ENCODE data around the gene HLA-DOA.

HLA-DOA gene

DNA sequence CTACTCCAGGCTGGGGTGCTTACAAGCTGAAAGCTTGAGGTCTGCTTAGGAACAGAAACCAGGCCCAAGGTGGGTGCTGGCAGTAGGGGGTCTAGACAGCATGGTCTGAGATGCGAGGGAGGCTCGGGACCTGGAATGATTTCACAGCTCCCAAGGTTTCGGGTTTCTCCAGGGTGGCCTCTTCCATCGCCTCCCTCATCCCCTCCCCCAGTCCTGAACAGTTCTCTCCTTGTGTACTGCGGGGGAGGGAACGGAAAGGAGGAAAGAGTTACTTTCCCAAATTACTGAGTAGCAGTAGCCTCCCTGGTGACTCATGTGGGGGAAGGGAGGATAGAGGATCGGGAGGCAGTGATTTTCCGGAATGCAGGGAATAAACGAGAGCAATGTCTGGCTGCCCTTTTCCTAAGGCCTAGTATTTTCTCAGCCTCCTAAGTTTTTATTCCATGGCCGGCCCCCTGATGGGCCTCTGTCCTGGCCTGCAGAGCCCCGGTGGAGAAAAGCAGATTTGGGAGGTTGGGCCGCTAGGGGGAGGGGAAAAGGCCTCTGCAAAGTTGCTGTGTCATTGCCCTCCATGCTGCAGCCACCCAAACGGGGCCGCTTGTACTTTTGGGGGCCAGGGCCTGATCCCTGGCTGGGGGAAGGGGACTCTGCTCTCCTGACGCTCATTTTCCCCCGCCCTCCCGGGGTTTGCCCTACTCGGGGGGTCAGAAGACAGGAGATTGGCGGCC is 39.5 kb downstream of the HLA-DOA start:
- no peak for DNase-seq (ENCODE audit: low read depth)
- TF ChIP-seq, protein P1, sequence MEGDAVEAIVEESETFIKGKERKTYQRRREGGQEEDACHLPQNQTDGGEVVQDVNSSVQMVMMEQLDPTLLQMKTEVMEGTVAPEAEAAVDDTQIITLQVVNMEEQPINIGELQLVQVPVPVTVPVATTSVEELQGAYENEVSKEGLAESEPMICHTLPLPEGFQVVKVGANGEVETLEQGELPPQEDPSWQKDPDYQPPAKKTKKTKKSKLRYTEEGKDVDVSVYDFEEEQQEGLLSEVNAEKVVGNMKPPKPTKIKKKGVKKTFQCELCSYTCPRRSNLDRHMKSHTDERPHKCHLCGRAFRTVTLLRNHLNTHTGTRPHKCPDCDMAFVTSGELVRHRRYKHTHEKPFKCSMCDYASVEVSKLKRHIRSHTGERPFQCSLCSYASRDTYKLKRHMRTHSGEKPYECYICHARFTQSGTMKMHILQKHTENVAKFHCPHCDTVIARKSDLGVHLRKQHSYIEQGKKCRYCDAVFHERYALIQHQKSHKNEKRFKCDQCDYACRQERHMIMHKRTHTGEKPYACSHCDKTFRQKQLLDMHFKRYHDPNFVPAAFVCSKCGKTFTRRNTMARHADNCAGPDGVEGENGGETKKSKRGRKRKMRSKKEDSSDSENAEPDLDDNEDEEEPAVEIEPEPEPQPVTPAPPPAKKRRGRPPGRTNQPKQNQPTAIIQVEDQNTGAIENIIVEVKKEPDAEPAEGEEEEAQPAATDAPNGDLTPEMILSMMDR (IDR thresholded peaks at IDR 0.05; ENCODE audit: control insufficient read depth, extremely low read depth, insufficient read depth) = 0 out of 2 replicates have a peak, but pooled peaks have one; percentile 11
- peak overlapping the region; percentile 84 for H3K4me3 ChIP-seq (ENCODE audit: low read depth, low read length)

DNA sequence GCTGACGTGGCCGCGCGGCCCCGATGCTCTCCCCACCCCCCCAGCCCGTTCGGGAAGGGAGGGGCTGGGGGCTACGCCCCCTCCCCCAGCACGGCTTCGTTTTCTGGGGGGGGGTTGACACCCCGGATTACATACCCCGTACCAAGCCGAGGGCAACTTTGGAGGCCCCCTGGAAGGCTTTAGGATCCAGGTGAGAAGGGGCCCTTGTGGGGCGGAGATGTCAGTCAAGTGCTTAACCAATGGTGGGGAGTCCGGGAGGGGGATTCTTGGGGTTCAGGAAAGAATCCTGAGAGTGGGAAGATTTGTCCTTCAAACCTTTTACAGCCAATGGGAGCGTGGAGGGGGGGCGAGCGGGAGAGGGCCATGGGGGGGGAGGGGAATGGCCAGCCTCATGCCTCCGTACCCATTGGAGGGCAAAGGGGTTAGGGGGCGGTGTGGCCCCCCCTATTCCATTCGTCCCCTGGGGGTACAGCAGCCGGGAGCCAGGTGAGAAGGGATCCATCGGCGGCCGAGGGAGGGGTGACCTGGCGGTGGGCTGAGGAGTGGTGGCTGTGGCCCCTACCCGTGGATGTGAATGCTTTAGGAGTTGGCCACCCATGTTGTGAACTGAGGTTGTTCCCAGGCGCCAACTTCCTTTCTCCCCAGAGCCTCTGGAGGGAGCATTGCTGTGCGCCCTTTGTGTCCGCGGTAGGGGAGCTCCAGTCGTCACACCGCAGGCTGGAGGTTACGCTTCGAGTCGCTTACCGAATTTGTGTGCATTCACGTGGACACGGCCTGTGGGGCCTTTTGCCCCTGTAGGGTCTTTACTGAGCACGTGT is 40.3 kb downstream of the HLA-DOA start:
- TF ChIP-seq, protein P1 (IDR thresholded peaks at IDR 0.05; ENCODE audit: control insufficient read depth, extremely low read depth, insufficient read depth) = no peak
- H3K4me3 ChIP-seq (ENCODE audit: low read depth, low read length) = peak overlapping the region; percentile 84
- no peak for DNase-seq (ENCODE audit: low read depth)

DNA sequence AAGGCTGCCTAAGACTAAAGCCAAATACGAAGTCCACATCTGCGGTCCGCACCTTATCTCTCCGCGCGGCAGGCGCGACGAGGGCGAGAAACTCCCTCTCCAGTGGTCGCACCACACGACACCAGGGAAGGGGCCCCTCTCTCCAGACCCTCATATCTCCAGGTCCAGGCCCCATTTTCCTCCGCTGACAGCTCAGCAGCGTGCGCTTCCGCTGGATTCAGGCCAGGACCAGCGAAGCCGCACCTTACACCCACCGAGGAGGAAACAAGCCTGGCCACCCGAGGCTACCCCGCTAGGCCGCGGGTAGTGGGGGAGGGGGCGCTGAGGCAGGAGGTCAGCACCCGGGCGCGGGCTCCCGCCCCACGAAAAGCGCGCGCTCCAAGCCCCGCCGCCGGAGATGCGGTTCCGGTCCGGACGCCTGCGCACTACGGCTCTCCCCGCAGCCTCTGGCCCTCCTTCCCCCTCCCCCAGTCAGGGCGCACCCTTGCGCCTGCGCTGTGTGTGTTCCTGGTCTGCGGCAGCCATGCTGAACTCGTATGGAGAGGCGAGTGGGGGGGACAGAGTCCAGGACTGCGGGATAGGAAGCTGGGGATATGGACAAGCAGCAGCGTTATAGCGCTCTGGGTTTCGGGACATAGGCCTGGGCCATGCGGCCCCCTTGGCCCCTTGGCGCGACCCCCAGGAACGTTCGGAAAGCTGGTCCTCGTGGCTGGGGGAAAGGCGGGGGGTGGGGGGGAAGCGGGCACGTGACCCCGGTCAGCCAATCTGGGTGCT is 41.1 kb downstream of the HLA-DOA start, which contains the start of gene BRD2:
TSS of gene BRD2 (plus strand) at position 502 of the 774 bp plus-strand sequence. CDS start 4,305 bp downstream, outside the sequence.
- TF ChIP-seq, protein P1 (IDR thresholded peaks at IDR 0.05; ENCODE audit: control insufficient read depth, extremely low read depth, insufficient read depth) = no peak
- peak within 1 kb of the TSS; percentile 84 for H3K4me3 ChIP-seq (ENCODE audit: low read depth, low read length)
- peak; percentile 88 for DNase-seq (ENCODE audit: low read depth)

DNA sequence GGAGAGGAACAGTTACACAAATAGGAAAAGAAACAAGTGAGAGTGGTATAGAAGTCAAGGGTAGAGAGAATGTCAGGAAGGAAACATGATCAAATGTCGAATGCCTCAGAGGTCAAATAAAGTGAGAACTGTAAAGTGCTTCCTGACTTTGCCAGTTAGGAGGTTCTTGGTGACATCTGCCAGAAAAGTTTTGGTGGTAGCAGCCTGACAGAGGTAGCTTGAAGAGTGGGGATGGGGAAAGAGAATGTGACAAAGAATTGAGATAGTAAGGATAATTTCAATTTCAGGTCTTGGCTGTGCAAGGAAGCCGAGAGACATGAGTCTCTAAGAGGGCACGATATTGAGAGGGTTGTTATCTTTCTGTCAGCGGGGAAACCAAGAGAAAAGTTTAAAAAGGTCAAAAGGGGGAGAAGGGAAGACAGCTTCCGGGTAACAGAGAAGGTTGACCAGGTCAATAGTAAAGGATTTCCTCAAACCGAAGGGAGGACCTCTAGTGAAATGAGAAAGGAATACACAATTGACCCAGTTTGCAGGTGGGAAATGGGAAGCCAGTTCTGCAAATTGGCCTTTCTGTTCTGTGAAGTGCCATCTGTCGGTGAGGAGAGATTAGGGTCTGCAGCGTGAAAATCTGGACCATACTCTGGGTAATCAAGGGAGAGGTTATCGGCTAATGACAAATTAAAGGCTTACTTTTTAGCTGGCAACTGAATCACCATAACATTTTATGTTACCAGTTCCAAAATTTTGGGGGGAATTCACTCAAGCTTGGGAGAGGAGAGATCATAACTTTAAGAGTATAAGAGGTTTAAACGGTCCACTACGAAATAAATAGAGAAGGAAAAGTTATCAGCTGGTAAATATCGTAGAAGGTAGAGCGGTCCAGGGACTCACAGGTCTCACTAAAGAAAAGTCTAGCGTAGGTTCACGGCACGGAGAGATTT is 42.0 kb downstream of the HLA-DOA start:
- TF ChIP-seq, protein P1 (IDR thresholded peaks at IDR 0.05; ENCODE audit: control insufficient read depth, extremely low read depth, insufficient read depth) = peak; percentile 63

DNA sequence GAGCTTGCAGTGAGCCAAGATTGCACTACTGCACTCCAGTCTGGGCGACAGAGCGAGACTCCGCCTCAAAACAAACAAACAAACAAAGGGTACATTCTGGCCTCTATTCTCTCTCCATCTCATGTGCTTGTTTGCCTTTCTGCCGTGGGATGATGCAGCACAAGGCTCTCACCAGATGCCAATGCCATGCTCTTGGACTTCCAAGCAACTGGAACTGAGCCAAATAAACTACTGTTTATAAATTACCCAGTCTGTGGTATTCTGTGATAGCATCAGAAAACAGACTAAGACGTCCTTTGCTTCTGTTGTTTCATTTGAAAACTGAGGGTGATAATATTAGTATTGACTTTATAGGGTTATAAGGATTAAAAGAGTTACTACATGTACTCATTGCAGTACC is 44.6 kb downstream of the HLA-DOA start:
- TF ChIP-seq, protein P1 (IDR thresholded peaks at IDR 0.05; ENCODE audit: control insufficient read depth, extremely low read depth, insufficient read depth) = no peak
- H3K4me3 ChIP-seq (ENCODE audit: low read depth, low read length) = no peak overlapping the region
- peak; percentile 99 for DNase-seq (ENCODE audit: low read depth)

More for the DNA sequence above, 42.0 kb downstream of the HLA-DOA start:
- no peak for DNase-seq (ENCODE audit: low read depth)
- peak overlapping the region; percentile 84 for H3K4me3 ChIP-seq (ENCODE audit: low read depth, low read length)

DNA sequence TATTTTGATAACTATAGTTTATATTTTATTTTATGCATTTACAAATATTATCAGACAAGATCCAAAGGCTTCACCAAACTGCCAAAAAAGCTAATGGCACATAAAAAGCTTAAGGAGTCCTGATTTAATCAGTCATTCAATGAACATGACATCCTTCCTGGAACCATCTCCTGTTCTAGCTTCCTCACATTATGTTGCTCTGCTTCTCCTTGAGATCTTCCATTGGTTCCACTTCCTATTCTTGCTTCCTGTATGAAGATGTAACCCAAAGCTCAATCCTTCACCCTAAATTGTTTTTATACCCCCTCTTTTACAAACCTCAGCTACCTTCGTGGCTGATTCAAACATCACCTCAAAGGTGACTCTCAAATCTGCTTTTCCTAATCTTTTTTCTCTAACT is 45.5 kb downstream of the HLA-DOA start:
- TF ChIP-seq, protein P1 (IDR thresholded peaks at IDR 0.05; ENCODE audit: control insufficient read depth, extremely low read depth, insufficient read depth) = no peak
- H3K4me3 ChIP-seq (ENCODE audit: low read depth, low read length) = no peak overlapping the region
- DNase-seq (ENCODE audit: low read depth) = no peak
